Common myeloid progenitor, CD34-positive (primary cell): ENCODE results near the gene PSORS1C1.

Source experiments
- CTCF ChIA-PET: fragments of 350-600 bp; sonication (Branson Sonifier 250); formaldehyde crosslinking; loops from one replicate; lab custom pipeline; 2021; ENCODE audit warnings: antibody characterized with exemption; lab: Charles Lee
- POLR2A ChIA-PET: fragments of 350-600 bp; sonication (Branson Sonifier 250); formaldehyde crosslinking; loops from one replicate; lab custom pipeline; 2021; ENCODE audit warnings: antibody characterized with exemption; lab: Charles Lee
- DNase-seq, 3 donors: peaks; one replicate each; pipeline versions ENCODE4 v3.0.0 to v3.0.0-alpha.2; 2013
- H3K27ac ChIP-seq, 2 experiments: 1 replicate in 1 of 2; 2 replicates in 1 of 2; pipeline ENCODE4 v1.7.0; 2013; ENCODE audit warnings: inconsistent platforms in 2 of 2, low read length in 2 of 2, mild to moderate bottlenecking in 2 of 2, low read depth in 1 of 2, moderate library complexity in 1 of 2; ENCODE audit not compliant: severe bottlenecking in 2 of 2, insufficient read depth in 1 of 2, poor library complexity in 1 of 2
- H3K27me3 ChIP-seq, 5 experiments: replicated peaks in 2 of 5; 1 replicate in 3 of 5; 2 replicates in 2 of 5; pipeline versions ENCODE4 v1.6.1 to v1.7.0; 2013; ENCODE audit warnings: low read length in 4 of 5, mild to moderate bottlenecking in 2 of 5, moderate library complexity in 2 of 5, inconsistent platforms in 1 of 5; ENCODE audit not compliant: insufficient read depth in 5 of 5, control insufficient read depth in 4 of 5
- H3K36me3 ChIP-seq, 4 experiments: 1 replicate in 2 of 4; 2 replicates in 2 of 4; pipeline versions ENCODE4 v1.6.1 to v1.7.0; 2013; ENCODE audit warnings: low read length in 3 of 4, control low read depth in 1 of 4, mild to moderate bottlenecking in 1 of 4; ENCODE audit not compliant: control insufficient read depth in 4 of 4, insufficient read depth in 4 of 4
- H3K4me1 ChIP-seq, 4 experiments: 1 replicate in 3 of 4; 2 replicates in 1 of 4; pipeline versions ENCODE4 v1.6.1 to v1.7.1; 2013; ENCODE audit warnings: low read length in 3 of 4, mild to moderate bottlenecking in 3 of 4, control low read depth in 1 of 4, inconsistent platforms in 1 of 4, moderate library complexity in 1 of 4; ENCODE audit not compliant: control insufficient read depth in 4 of 4, insufficient read depth in 4 of 4; ENCODE audit errors: control extremely low read depth in 1 of 4
- H3K4me3 ChIP-seq, 7 experiments: 1 replicate in 4 of 7; 2 replicates in 3 of 7; pipeline versions ENCODE4 v1.5.1 to v1.7.0; 2013; ENCODE audit warnings: mild to moderate bottlenecking in 7 of 7, low read length in 6 of 7, moderate library complexity in 6 of 7, inconsistent platforms in 2 of 7, low read depth in 2 of 7, control low read depth in 1 of 7; ENCODE audit not compliant: insufficient read depth in 4 of 7, control insufficient read depth in 1 of 7; ENCODE audit errors: extremely low read depth in 1 of 7
- H3K9me3 ChIP-seq, 5 experiments: 1 replicate in 4 of 5; 2 replicates in 1 of 5; pipeline versions ENCODE4 v1.6.1 to v1.7.1; 2013; ENCODE audit warnings: low read length in 4 of 5, mild to moderate bottlenecking in 2 of 5, inconsistent platforms in 1 of 5, low read depth in 1 of 5, moderate library complexity in 1 of 5; ENCODE audit not compliant: control insufficient read depth in 4 of 5, insufficient read depth in 2 of 5; ENCODE audit errors: control extremely low read depth in 1 of 5
- WGBS: methylation state at CpG from one replicate; pipeline ENCODE4 v1.1.5; 2013; ENCODE audit not compliant: insufficient coverage; 5-methylcytosine and 5-hydroxymethylcytosine counted together

PSORS1C1 gene

GRCh38 chr6:31086788-31087440, 27.7 kb upstream of the PSORS1C1 start:
- ChIA-PET CTCF (interaction anchor here (0.5 to 3.6 kb wide), 38 partner anchors 8 to 408 kb away, joined by 3 to 33 read pairs (median 4); partner anchors contain the start of genes MUCL3 and PSORS1C1), POLR2A (interaction anchor here (0.6 kb wide), 1 partner anchor 172 kb away, joined by 3 read pairs; no protein-coding TSS in a partner anchor)
- Histone ChIP-seq H3K27ac (peak overlapping the region in 1 of 2 experiments; percentile 28), H3K9me3 (no peaks in the 10 kb centered on the region), H3K27me3 (no peaks in the 10 kb centered on the region), H3K4me1 (peaks cover 0 to 20% (median 13%) of the 10 kb centered on the region in 4 experiments), H3K36me3 (no peaks in the 10 kb centered on the region), H3K4me3 (peak overlapping the region in 2 of 7 experiments; percentile 26 to 53)
- 7% methylated on average over 3 of the region's 7 CpGs for WGBS
- peak; percentile 45 to 87 (median 80) for DNase-seq

- Histone ChIP-seq H3K9me3 (no peaks in the 10 kb centered on the region), H3K27ac (peak overlapping the region in 1 of 2 experiments; percentile 28), H3K36me3 (no peaks in the 10 kb centered on the region), H3K4me1 (peaks cover 0 to 21% (median 14%) of the 10 kb centered on the region in 4 experiments), H3K27me3 (no peaks in the 10 kb centered on the region), H3K4me3 (peak overlapping the region in 1 of 7 experiments; percentile 26)
- DNase-seq = peak; percentile 87 to 91 (median 90)
- CTCF ChIA-PET = interaction anchor here (0.6 to 3.6 kb wide), 34 partner anchors 9 to 409 kb away, joined by 3 to 33 read pairs (median 5); partner anchors contain the start of genes MUCL3 and PSORS1C1
- WGBS = 0% methylated on average over 3 of the region's 14 CpGs
- POLR2A ChIA-PET = no interaction called here
Measured at GRCh38 chr6:31087494-31088089, 27.0 kb upstream of the PSORS1C1 start.

- Histone ChIP-seq H3K27me3 (no peaks in the 10 kb centered on the region), H3K4me3 (no peak overlapping the region), H3K36me3 (no peaks in the 10 kb centered on the region), H3K9me3 (no peaks in the 10 kb centered on the region), H3K4me1 (peaks cover 13 to 49% (median 38%) of the 10 kb centered on the region in 4 experiments), H3K27ac (no peak overlapping the region)
- DNase-seq = no peak
- CTCF ChIA-PET = interaction anchor here (0.6 to 6.7 kb wide), 10 partner anchors 10 to 367 kb away, joined by 3 to 66 read pairs (median 6); partner anchors contain the start of genes C6orf15 and PSORS1C1
- no CpG with 5 or more reads among the region's 3 CpGs for WGBS
- POLR2A ChIA-PET = no interaction called here
Measured at GRCh38 chr6:31090275-31090972, 24.2 kb upstream of the PSORS1C1 start.

DNA sequence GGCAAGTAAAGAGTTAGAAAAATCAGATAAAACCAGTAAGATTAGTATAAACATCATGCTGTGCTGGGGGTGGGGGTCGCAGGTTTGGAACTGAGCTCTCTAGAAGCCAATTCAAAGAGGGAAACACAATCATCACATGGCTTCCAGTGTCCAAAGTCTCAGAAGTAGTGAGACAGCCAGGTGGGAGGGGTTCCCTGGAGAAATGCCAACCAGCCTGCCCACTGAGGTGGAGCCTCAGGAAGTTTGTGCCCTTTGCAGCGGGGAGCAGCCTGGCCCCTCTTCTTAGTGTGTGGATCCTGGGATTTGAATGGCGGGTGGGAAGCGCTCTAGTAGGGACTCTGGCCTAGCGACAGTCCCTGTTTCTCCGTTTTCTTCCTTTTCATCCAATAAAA, 23.6 kb upstream of the PSORS1C1 start:
- POLR2A ChIA-PET = no interaction called here

GRCh38 chr6:31091680-31092079, 22.9 kb upstream of the PSORS1C1 start:
- H3K27me3 ChIP-seq = no peaks in the 10 kb centered on the region
- H3K27ac ChIP-seq = no peak overlapping the region
- peaks cover 13 to 56% (median 44%) of the 10 kb centered on the region in 4 experiments for H3K4me1 ChIP-seq
- CTCF ChIA-PET = interaction anchor here (0.8 to 6.7 kb wide), 5 partner anchors 11 to 269 kb away, joined by 3 to 66 read pairs (median 3); partner anchors contain the start of genes C6orf15 and PSORS1C1
- no peaks in the 10 kb centered on the region for H3K36me3 ChIP-seq
- WGBS = no CpG with 5 or more reads among the region's 3 CpGs
- POLR2A ChIA-PET = interaction anchor here (0.6 kb wide), 1 partner anchor 12 kb away, joined by 3 read pairs; no protein-coding TSS in a partner anchor
- no peak overlapping the region for H3K4me3 ChIP-seq
- DNase-seq = no peak
- no peaks in the 10 kb centered on the region for H3K9me3 ChIP-seq

More for the DNA sequence above, 23.6 kb upstream of the PSORS1C1 start:
- H3K4me3 ChIP-seq = no peak overlapping the region
- H3K4me1 ChIP-seq = peaks cover 13 to 53% (median 41%) of the 10 kb centered on the region in 4 experiments
- no peaks in the 10 kb centered on the region for H3K27me3 ChIP-seq
- no peaks in the 10 kb centered on the region for H3K36me3 ChIP-seq
- H3K9me3 ChIP-seq = no peaks in the 10 kb centered on the region
- CTCF ChIA-PET = interaction anchor here (0.6 to 6.7 kb wide), 9 partner anchors 9 to 368 kb away, joined by 3 to 66 read pairs (median 6); partner anchors contain the start of genes C6orf15 and PSORS1C1
- 96% methylated on average over 5 of the region's 6 CpGs for WGBS
- no peak overlapping the region for H3K27ac ChIP-seq
- no peak for DNase-seq

- Histone ChIP-seq H3K9me3 (no peaks in the 10 kb centered on the region), H3K27ac (no peak overlapping the region), H3K36me3 (no peaks in the 10 kb centered on the region), H3K27me3 (no peaks in the 10 kb centered on the region), H3K4me3 (no peak overlapping the region), H3K4me1 (peaks cover 13 to 55% (median 43%) of the 10 kb centered on the region in 4 experiments)
- WGBS = 95% methylated on average over 2 of the region's 2 CpGs
- no peak for DNase-seq
- CTCF ChIA-PET = interaction anchor here (0.8 to 6.7 kb wide), 3 partner anchors 10 to 270 kb away, joined by 3 to 66 read pairs (median 3); partner anchors contain the start of genes C6orf15 and PSORS1C1
- POLR2A ChIA-PET = no interaction called here
Measured at GRCh38 chr6:31092238-31092637, 22.4 kb upstream of the PSORS1C1 start.
